Adrenal gland (tissue), 5 donors: ENCODE measurements around the gene ACVR1B.

Experiments
- CTCF ChIP-seq, 6 experiments: fragments of 450-650 bp in 4 of 6; fragments of 200-600 bp in 2 of 6; sonication (generic) in 1 of 6; IDR thresholded peaks; 1 replicate in 5 of 6; 2 replicates in 1 of 6; pipeline versions ENCODE4 v1.5.1 to v1.8.0; 2016 to 2021; ENCODE audit warnings: antibody characterized with exemption in 6 of 6, mild to moderate bottlenecking in 2 of 6, moderate library complexity in 1 of 6
- POLR2A ChIP-seq, 2 donors: fragments of 450-650 bp; IDR thresholded peaks; one replicate each; pipeline ENCODE4 v1.6.1; 2017; ENCODE audit warnings: antibody characterized with exemption in 2 of 2, mild to moderate bottlenecking in 2 of 2, moderate library complexity in 1 of 2
- donor health status: DM: no; HTN: no; CAD: no.

GRCh38 chr12:52027085-52027843, 75.8 kb downstream of the ACVR1B start:
- TF ChIP-seq CTCF (IDR thresholded peaks at IDR 0.05) (no peak), POLR2A (IDR thresholded peaks at IDR 0.05) (no peak)
